Kidney (tissue), 14 donors: ENCODE measurements around the gene NPAS1. TPM values are rescaled to one million over a fixed set of nuclear protein-coding genes. Genes with fewer than 3 reads are reported as not detected.

ENCODE experiments used
- DNase-seq, 5 donors: peaks; one replicate each; pipeline ENCODE4 v3.0.0-alpha.2; 2013 to 2020
- FAIRE-seq: peaks from 2 replicates; lab custom pipeline; 2012; peaks lifted over from hg19 to GRCh38; lab: Jason Lieb, UNC
- H3K27ac ChIP-seq, 2 donors: one replicate each; pipeline ENCODE4 v1.7.0; 2013; ENCODE audit warnings: low read depth in 2 of 2, low read length in 2 of 2, inconsistent platforms in 1 of 2
- H3K27me3 ChIP-seq: one replicate; pipeline ENCODE4 v1.7.1; 2013; ENCODE audit warnings: low read length, inconsistent platforms; ENCODE audit not compliant: control insufficient read depth, insufficient read depth
- H3K36me3 ChIP-seq, 3 donors: one replicate each; pipeline versions ENCODE4 v1.7.0 to v1.7.1; 2013; ENCODE audit warnings: low read length in 3 of 3, control low read depth in 1 of 3, inconsistent platforms in 1 of 3; ENCODE audit not compliant: insufficient read depth in 3 of 3, control insufficient read depth in 2 of 3
- H3K4me1 ChIP-seq, 3 donors: one replicate each; pipeline versions ENCODE4 v1.7.0 to v1.7.1; 2013; ENCODE audit warnings: low read length in 3 of 3, inconsistent platforms in 1 of 3, low read depth in 1 of 3; ENCODE audit not compliant: control insufficient read depth in 2 of 3, insufficient read depth in 2 of 3
- H3K4me3 ChIP-seq, 3 donors: one replicate each; pipeline versions ENCODE4 v1.7.0 to v1.8.1; 2013; ENCODE audit warnings: low read length in 3 of 3, control low read depth in 1 of 3, inconsistent platforms in 1 of 3
- H3K9ac ChIP-seq, 3 donors: one replicate each; pipeline versions ENCODE4 v1.7.0 to v1.7.1; 2013; ENCODE audit warnings: low read length in 3 of 3, control low read depth in 1 of 3, inconsistent platforms in 1 of 3
- H3K9me3 ChIP-seq, 3 donors: one replicate each; pipeline versions ENCODE4 v1.7.0 to v1.7.1; 2013; ENCODE audit warnings: low read length in 3 of 3, control low read depth in 1 of 3, inconsistent platforms in 1 of 3; ENCODE audit not compliant: control insufficient read depth in 2 of 3, insufficient read depth in 1 of 3
- intact Hi-C: fragments of 100-400 bp; cut with DNase I; formaldehyde crosslinking; loops from one replicate; pipeline ENCODE4 v1.11.1; 2022
- polyA plus RNA-seq: library from polyadenylated mRNA; stranded (reverse); fragments of 350-450 nt; fragmentation: Illumina TruSeq; extraction: RNeasy Lipid Tissue Mini Kit (QIAGEN cat#74804); gene quantifications from one replicate; pipeline ENCODE4 v1.2.3, GENCODE V29; 2014; ENCODE audit warnings: low read depth, low replicate concordance; ENCODE audit not compliant: insufficient read depth
- total RNA-seq: library from RNA; stranded (reverse); fragmentation: NEBNext Ultra II Directional; extraction: Animal tissue kit (Norgen Biotek cat#: 25700); gene quantifications from one replicate; pipeline ENCODE4 v1.2.1, GENCODE V29; 2021
- TF ChIP-seq, protein P1 (sequence below): IDR thresholded peaks from 3 replicates; pipeline ENCODE4 v1.5.1; 2012; ENCODE audit warnings: mild to moderate bottlenecking, moderate library complexity, borderline replicate concordance; ENCODE audit not compliant: insufficient read depth; ENCODE audit errors: extremely low read depth
- donor health status: control.
- donor health status: control.
- donor health status: control.
- donor health status: control.
- donor health status: control.
- donor health status: DM: yes; HTN: yes; CAD: no.
- donor health status: Normal renal cell carcinoma (clear cell type).

Gene NPAS1
- total and polyA plus RNA-seq, 2 donors from 2014 or later, result 0.38 to 1.7 TPM

DNA sequence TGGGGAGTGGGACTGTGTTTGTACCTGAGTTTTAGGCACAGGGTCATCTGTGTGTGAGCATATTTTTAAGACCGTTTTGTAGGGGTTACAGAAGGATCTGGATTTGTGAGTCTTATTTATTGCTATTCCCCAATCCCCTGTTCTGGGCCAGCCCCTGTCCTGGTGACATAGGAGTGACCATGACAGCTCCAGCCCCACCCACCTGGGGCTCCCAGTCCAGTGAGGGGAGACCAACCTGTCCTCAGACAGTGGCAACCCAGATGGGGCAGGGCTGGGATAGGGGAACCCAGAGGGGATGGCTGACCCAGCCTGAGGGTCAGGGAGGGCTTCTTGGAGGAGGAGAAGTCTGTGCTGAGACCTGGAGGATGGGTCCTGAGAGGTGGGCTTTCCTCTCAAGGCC, 18.1 kb downstream of the NPAS1 start:
- H3K9ac ChIP-seq, result no peak overlapping the region
- no peak for DNase-seq
- FAIRE-seq, result no peak
- TF ChIP-seq, protein P1, sequence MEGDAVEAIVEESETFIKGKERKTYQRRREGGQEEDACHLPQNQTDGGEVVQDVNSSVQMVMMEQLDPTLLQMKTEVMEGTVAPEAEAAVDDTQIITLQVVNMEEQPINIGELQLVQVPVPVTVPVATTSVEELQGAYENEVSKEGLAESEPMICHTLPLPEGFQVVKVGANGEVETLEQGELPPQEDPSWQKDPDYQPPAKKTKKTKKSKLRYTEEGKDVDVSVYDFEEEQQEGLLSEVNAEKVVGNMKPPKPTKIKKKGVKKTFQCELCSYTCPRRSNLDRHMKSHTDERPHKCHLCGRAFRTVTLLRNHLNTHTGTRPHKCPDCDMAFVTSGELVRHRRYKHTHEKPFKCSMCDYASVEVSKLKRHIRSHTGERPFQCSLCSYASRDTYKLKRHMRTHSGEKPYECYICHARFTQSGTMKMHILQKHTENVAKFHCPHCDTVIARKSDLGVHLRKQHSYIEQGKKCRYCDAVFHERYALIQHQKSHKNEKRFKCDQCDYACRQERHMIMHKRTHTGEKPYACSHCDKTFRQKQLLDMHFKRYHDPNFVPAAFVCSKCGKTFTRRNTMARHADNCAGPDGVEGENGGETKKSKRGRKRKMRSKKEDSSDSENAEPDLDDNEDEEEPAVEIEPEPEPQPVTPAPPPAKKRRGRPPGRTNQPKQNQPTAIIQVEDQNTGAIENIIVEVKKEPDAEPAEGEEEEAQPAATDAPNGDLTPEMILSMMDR, result no peak
- no peaks in the 10 kb centered on the region for H3K27me3 ChIP-seq
- no peak overlapping the region for H3K27ac ChIP-seq
- intact Hi-C loops, result no loop called here
- no peak overlapping the region for H3K4me3 ChIP-seq
- peaks cover 0 to 4% (median 3%) of the 10 kb centered on the region in 3 donors for H3K4me1 ChIP-seq
- no peaks in the 10 kb centered on the region for H3K36me3 ChIP-seq
- H3K9me3 ChIP-seq, result no peaks in the 10 kb centered on the region

DNA sequence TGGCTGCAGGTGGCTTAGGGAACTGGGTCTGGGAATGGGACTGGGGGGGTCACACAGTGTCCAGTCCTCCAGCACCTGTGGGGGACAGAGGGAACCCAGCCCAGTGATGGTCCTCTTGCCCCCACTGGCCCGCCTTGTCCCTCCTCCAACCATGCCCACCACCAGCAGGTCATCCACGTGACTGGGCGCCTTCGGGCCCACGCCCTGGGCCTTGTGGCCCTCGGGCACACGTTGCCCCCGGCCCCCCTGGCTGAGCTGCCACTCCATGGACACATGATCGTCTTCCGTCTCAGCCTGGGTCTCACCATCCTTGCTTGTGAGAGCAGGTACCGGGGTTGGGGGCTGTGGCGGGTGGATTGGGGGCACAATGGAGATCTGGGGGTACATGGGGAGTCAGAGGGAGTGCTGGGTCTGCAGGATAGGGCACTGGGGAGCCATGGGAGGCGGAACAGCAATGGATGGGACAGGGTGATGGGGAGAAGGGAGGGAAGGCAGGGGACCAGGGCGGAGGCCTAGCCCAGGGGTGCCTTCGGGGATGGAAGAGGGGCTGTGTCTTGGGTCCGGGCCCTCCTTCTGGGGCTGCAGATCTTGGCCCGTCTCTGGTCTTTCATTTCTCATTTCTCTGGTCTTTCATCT, 19.7 kb downstream of the NPAS1 start:
- TF ChIP-seq, protein P1, result no peak
- no peak for FAIRE-seq
- no peaks in the 10 kb centered on the region for H3K27me3 ChIP-seq
- H3K36me3 ChIP-seq, result no peaks in the 10 kb centered on the region
- no peaks in the 10 kb centered on the region for H3K9me3 ChIP-seq
- intact Hi-C loops, result no loop called here
- no peak for DNase-seq
- peaks cover 0 to 4% (median 3%) of the 10 kb centered on the region in 3 donors for H3K4me1 ChIP-seq
- no peak overlapping the region for H3K4me3 ChIP-seq
- no peak overlapping the region for H3K27ac ChIP-seq
- H3K9ac ChIP-seq, result no peak overlapping the region

DNA sequence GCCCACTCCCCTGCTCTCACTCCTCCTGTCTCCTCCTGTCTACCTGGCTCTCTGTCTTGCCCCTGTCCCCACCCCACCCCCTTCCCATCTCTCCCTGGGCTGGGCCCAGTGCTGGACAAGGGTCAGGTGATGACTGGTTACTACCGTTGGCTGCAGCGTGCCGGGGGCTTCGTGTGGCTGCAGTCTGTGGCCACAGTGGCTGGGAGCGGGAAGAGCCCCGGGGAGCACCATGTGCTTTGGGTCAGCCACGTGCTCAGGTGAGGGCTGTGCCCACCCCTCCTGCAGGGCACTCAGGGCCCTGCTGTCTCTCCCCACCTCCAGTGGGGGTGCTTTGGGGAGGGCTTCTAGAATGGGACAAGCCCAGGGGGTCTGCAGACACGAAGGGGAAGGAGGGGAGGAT, 21.2 kb downstream of the NPAS1 start:
- intact Hi-C loops, result no loop called here
- DNase-seq (peak in 1 of 5 donors; percentile 60), FAIRE-seq (no peak)

More for the DNA sequence above, 21.2 kb downstream of the NPAS1 start:
- no peak overlapping the region for H3K4me3 ChIP-seq
- no peaks in the 10 kb centered on the region for H3K9me3 ChIP-seq
- TF ChIP-seq, protein P1, result no peak
- no peaks in the 10 kb centered on the region for H3K36me3 ChIP-seq
- no peak overlapping the region for H3K27ac ChIP-seq
- H3K27me3 ChIP-seq, result no peaks in the 10 kb centered on the region
- no peak overlapping the region for H3K9ac ChIP-seq
- peaks cover 0 to 4% (median 0%) of the 10 kb centered on the region in 3 donors for H3K4me1 ChIP-seq
